ENCODE measurements around the gene ELP1. TPM values are rescaled to one million over a fixed set of nuclear protein-coding genes. Genes with fewer than 3 reads are reported as not detected.

Gene ELP1
- total and polyA plus RNA-seq, 2 donors (not counting 3 experiments of a cell fraction or from before 2014, with no cell fraction given): 12.6 to 21.8 TPM

DNA sequence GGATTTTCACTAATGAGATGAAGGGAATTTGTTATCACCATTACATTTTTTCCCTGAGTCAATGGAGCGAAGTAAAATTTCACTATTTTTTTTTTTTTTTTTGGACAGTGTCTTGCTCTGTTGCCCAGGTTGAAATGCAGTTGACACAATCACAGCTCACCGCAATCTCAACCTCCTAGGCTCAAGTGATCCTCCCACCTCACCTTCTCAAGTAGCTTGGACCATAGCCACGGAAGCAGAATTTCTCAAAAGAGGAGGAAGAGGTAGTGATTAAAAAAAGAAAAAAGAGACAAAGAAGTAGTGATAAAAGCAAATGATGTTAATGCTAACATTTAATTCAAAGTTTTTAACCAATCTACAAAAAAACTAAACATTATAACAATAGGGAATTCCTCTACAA lies 29.8 kb downstream of the ELP1 start:
- POLR2A ChIA-PET: no interaction called here

More for the DNA sequence above, 29.8 kb downstream of the ELP1 start:
- no peak overlapping the region for H3K4me2 ChIP-seq (ENCODE audit: insufficient read depth, low read length)
- H3K9ac ChIP-seq (replicated peaks; ENCODE audit: extremely low read depth, insufficient read depth, low read length): no peak overlapping the region
- TF ChIP-seq EZH2 (IDR thresholded peaks at IDR 0.05; ENCODE audit: borderline replicate concordance, low read depth, low read length, severe bottlenecking) (no peak), POLR2A (IDR thresholded peaks at IDR 0.05; ENCODE audit: low read depth, low read length) (no peak), POLR2AphosphoS5 (IDR thresholded peaks at IDR 0.05; ENCODE audit: insufficient read depth, low read depth, low read length) (no peak), FOS (IDR thresholded peaks at IDR 0.05; ENCODE audit: borderline replicate concordance, insufficient read depth, low read length) (no peak), MYC (IDR thresholded peaks at IDR 0.05; ENCODE audit: low read depth, low read length) (no peak), GATA2 (IDR thresholded peaks at IDR 0.05; ENCODE audit: insufficient read depth, insufficient read length, low read depth, low read length) (no peak), JUN (IDR thresholded peaks at IDR 0.05; ENCODE audit: borderline replicate concordance, insufficient read depth, insufficient read length, low read depth) (no peak)
- TF ChIP-seq, protein P1, sequence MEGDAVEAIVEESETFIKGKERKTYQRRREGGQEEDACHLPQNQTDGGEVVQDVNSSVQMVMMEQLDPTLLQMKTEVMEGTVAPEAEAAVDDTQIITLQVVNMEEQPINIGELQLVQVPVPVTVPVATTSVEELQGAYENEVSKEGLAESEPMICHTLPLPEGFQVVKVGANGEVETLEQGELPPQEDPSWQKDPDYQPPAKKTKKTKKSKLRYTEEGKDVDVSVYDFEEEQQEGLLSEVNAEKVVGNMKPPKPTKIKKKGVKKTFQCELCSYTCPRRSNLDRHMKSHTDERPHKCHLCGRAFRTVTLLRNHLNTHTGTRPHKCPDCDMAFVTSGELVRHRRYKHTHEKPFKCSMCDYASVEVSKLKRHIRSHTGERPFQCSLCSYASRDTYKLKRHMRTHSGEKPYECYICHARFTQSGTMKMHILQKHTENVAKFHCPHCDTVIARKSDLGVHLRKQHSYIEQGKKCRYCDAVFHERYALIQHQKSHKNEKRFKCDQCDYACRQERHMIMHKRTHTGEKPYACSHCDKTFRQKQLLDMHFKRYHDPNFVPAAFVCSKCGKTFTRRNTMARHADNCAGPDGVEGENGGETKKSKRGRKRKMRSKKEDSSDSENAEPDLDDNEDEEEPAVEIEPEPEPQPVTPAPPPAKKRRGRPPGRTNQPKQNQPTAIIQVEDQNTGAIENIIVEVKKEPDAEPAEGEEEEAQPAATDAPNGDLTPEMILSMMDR (IDR thresholded peaks at IDR 0.05; ENCODE audit: extremely low read depth in 1 of 2, insufficient read depth in 1 of 2, low read depth in 1 of 2, low read length in 2 of 2): no peak
- TF ChIP-seq, protein P2, sequence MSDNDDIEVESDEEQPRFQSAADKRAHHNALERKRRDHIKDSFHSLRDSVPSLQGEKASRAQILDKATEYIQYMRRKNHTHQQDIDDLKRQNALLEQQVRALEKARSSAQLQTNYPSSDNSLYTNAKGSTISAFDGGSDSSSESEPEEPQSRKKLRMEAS (IDR thresholded peaks at IDR 0.05; ENCODE audit: insufficient read depth, insufficient read length): no peak
- intact Hi-C loops (cut with micrococcal nuclease) (no loop called here), dilution Hi-C loops (cut with MboI; ENCODE audit: extremely low pct_ligation_motif_present, low sequenced_read_pairs) (no loop called here)
- H3K9me1 ChIP-seq (replicated peaks; ENCODE audit: control insufficient read depth, extremely low read depth, insufficient read depth, low read length): no peaks in the 10 kb centered on the region
- no peaks in the 10 kb centered on the region for H3K9me3 ChIP-seq (replicated peaks; ENCODE audit: control insufficient read depth, insufficient read depth, low read length)
- BruUV-seq (replicated peaks): no TSS peak
- no peaks in the 10 kb centered on the region for H3K4me1 ChIP-seq (ENCODE audit: control insufficient read depth, extremely low read depth, insufficient read depth, low read length)
- H3K27me3 ChIP-seq (ENCODE audit: control insufficient read depth in 2 of 2, insufficient read depth in 2 of 2, low read length in 2 of 2): no peaks in the 10 kb centered on the region
- H3K79me2 ChIP-seq (ENCODE audit: control insufficient read depth, insufficient read depth, low read length): no peaks in the 10 kb centered on the region
- no peak overlapping the region for H3K4me3 ChIP-seq (replicated peaks in 1 of 3; ENCODE audit: insufficient read depth in 1 of 3, low read depth in 1 of 3, low read length in 3 of 3)
- peaks cover 23 to 27% of the 10 kb centered on the region in 2 experiments for H3K36me3 ChIP-seq (ENCODE audit: control insufficient read depth in 2 of 2, extremely low read depth in 1 of 2, insufficient read depth in 2 of 2, low read length in 2 of 2)
- H4K20me1 ChIP-seq (replicated peaks; ENCODE audit: control insufficient read depth, extremely low read depth, insufficient read depth, low read length): no peaks in the 10 kb centered on the region
- no peak overlapping the region for H3K27ac ChIP-seq (ENCODE audit: insufficient read depth, low read depth, low read length)
- FAIRE-seq: no peak
- H2AFZ ChIP-seq (ENCODE audit: low read depth, low read length): no peak overlapping the region
- no peak for DNase-seq (ENCODE audit: low read depth, low spot score)
- CTCF ChIA-PET: interaction anchor here (0.6 to 1.0 kb wide), 2 partner anchors 17 to 1405 kb away, joined by 3 to 4 read pairs; no protein-coding TSS in a partner anchor

Data from endothelial cell of umbilical vein (primary cell).